OCI-LY7 (cell line): Measurements from ENCODE around the gene GDPD2.

Source experiments
- EZH2phosphoT487 ChIP-seq: fragments of 200-600 bp; sonication (generic); IDR thresholded peaks from 2 replicates; pipeline ENCODE4 v1.6.1; 2018; ENCODE audit warnings: low read depth, borderline replicate concordance, mild to moderate bottlenecking, mixed run types, antibody characterized with exemption, low read length, moderate library complexity, mixed read lengths
- TF ChIP-seq, protein P1 (sequence below): fragments of 200-600 bp; sonication (generic); conservative IDR thresholded peaks from 2 replicates; pipeline ENCODE4 v1.5.1; 2014; ENCODE audit warnings: mild to moderate bottlenecking, antibody characterized with exemption, low read length, moderate library complexity, mixed read lengths

DNA sequence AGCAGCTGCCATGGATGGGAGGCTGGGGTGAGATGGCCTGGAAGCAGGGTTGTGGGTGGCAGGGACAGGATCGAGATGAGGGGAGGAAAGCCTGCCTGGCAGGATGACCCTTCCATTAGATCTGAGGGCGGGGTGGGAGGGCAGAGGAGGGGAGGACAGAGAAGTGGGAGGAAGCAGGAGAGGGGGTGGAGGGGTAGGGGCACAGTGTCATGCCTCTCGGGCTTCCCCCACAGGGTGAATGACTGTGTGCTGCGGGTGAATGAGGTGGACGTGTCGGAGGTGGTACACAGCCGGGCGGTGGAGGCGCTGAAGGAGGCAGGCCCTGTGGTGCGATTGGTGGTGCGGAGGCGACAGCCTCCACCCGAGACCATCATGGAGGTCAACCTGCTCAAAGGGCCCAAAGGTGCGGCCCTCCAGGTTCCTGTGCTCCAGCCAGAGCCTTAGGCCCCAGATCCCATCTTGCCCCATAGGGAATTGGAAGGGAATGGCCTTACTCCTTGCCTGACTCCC is 26.4 kb downstream of the GDPD2 start:
- TF ChIP-seq, protein P1, sequence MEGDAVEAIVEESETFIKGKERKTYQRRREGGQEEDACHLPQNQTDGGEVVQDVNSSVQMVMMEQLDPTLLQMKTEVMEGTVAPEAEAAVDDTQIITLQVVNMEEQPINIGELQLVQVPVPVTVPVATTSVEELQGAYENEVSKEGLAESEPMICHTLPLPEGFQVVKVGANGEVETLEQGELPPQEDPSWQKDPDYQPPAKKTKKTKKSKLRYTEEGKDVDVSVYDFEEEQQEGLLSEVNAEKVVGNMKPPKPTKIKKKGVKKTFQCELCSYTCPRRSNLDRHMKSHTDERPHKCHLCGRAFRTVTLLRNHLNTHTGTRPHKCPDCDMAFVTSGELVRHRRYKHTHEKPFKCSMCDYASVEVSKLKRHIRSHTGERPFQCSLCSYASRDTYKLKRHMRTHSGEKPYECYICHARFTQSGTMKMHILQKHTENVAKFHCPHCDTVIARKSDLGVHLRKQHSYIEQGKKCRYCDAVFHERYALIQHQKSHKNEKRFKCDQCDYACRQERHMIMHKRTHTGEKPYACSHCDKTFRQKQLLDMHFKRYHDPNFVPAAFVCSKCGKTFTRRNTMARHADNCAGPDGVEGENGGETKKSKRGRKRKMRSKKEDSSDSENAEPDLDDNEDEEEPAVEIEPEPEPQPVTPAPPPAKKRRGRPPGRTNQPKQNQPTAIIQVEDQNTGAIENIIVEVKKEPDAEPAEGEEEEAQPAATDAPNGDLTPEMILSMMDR, result no peak
- TF ChIP-seq EZH2phosphoT487, result no peak
